ENCODE data around the gene HYLS1. TPM values are rescaled to one million over a fixed set of nuclear protein-coding genes. Genes with fewer than 3 reads are reported as not detected.

Gene HYLS1
- polyA plus RNA-seq, 2 of the 4 experiments (the other 2 are of a cell fraction) = 14.9 to 18.7 TPM

DNA sequence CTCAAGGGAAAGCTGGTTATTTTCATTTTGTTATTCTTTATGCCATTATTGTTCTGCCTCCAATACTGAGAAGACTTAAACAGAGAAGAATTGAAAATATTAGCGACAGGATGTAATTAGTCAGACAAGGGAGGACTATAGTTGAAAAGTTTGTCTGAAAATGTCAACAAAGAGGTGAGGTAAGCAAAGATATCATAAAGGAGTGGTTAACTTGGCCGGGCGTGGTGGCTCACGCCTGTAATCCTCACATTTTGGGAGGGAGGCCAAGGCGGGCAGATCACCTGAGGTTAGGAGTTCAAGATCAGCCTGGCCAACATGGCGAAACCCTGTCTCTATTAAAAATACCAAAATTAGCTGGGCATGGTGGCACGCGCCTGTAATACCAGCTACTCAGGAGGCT lies 4.1 kb upstream of the HYLS1 start:
- H3K4me2 ChIP-seq = no peak overlapping the region
- H3K4me1 ChIP-seq = peaks cover 5% of the 10 kb centered on the region; the same call in 1 of the 3 replicates
- DNase-seq (ENCODE audit: low read depth in 1 of 2, low spot score in 1 of 2) = no peak
- no peak overlapping the region for H3K4me3 ChIP-seq
- WGBS (ENCODE audit: missing lambda C conversion rate) = 63% methylated on average over 8 of the region's 8 CpGs
- ChIA-PET POLR2A (no interaction called here), CTCF (no interaction called here)
- no peak overlapping the region for H3K27ac ChIP-seq
- ATAC-seq = no peak
- TF ChIP-seq CHD2 (IDR thresholded peaks at IDR 0.05; ENCODE audit: low read length, partially characterized antibody) (no peak), HDAC2 (IDR thresholded peaks at IDR 0.05) (no peak), JUNB (IDR thresholded peaks at IDR 0.05) (no peak), ZC3H11A (IDR thresholded peaks at IDR 0.05) (no peak), NPAS2 (CRISPR knock-in tag; IDR thresholded peaks at IDR 0.05; ENCODE audit: borderline replicate concordance) (no peak), HOXA7 (CRISPR knock-in tag; IDR thresholded peaks at IDR 0.05) (no peak), JUN (IDR thresholded peaks at IDR 0.05) (no peak), ZFP36 (IDR thresholded peaks at IDR 0.05; ENCODE audit: borderline replicate concordance, partially characterized antibody) (no peak), TFCP2L1 (CRISPR knock-in tag; IDR thresholded peaks at IDR 0.05) (no peak), SMC3 (IDR thresholded peaks at IDR 0.05) (no peak)
- TF ChIP-seq, protein P1, sequence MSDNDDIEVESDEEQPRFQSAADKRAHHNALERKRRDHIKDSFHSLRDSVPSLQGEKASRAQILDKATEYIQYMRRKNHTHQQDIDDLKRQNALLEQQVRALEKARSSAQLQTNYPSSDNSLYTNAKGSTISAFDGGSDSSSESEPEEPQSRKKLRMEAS (IDR thresholded peaks at IDR 0.05) = no peak
- TF ChIP-seq, protein P2, sequence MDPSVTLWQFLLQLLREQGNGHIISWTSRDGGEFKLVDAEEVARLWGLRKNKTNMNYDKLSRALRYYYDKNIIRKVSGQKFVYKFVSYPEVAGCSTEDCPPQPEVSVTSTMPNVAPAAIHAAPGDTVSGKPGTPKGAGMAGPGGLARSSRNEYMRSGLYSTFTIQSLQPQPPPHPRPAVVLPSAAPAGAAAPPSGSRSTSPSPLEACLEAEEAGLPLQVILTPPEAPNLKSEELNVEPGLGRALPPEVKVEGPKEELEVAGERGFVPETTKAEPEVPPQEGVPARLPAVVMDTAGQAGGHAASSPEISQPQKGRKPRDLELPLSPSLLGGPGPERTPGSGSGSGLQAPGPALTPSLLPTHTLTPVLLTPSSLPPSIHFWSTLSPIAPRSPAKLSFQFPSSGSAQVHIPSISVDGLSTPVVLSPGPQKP (IDR thresholded peaks at IDR 0.05; ENCODE audit: low read depth, low read length) = no peak
- no peak for FAIRE-seq
- H3K9me3 ChIP-seq = no peaks in the 10 kb centered on the region

DNA sequence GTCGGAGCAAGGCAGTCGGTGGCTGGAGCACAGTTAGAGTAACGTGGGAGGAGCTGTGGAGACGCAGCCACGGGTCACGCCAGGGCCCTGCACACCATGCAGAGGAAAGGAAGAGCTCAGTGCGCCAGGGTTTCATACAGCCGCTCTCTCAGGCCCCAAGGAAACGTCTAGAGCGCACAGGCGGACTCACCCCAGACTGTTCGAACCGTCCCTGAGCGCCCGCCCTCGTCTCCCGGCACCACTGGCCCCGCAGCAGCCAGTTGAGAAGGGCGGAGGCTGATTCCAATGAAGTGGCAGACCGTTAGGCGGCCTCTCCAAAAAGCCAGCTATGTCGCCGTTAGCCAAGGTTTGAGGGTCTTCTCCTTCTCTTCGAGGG lies 483 bp upstream of the HYLS1 start:
- no peak for FAIRE-seq
- TF ChIP-seq HOXB5 (CRISPR knock-in tag; IDR thresholded peaks at IDR 0.05) = peak; percentile 76
- TF ChIP-seq GATA3 (IDR thresholded peaks at IDR 0.05; ENCODE audit: borderline replicate concordance) = 0 out of 2 replicates have a peak, but pooled peaks have one; percentile 27
- peak; percentile 50; the same call in 1 of the 2 replicates for TF ChIP-seq HOXB13 (CRISPR knock-in tag; IDR thresholded peaks at IDR 0.05; ENCODE audit: low read depth)
- TF ChIP-seq TFCP2L1 (CRISPR knock-in tag; IDR thresholded peaks at IDR 0.05) = no peak
- peak; percentile 53; the same call in 1 of the 2 replicates for TF ChIP-seq RNF2 (IDR thresholded peaks at IDR 0.05; ENCODE audit: borderline replicate concordance, low read depth)
- TF ChIP-seq RFX5 (IDR thresholded peaks at IDR 0.05) = 0 out of 2 replicates have a peak, but pooled peaks have one; percentile 11
- TF ChIP-seq CHD2 (IDR thresholded peaks at IDR 0.05; ENCODE audit: low read length, partially characterized antibody) = no peak
- TF ChIP-seq EHF (CRISPR knock-in tag; IDR thresholded peaks at IDR 0.05) = 0 out of 2 replicates have a peak, but pooled peaks have one; percentile 18
- ChIA-PET CTCF (no interaction called here), POLR2A (interaction anchor here (0.6 to 2.1 kb wide), 12 partner anchors 12 to 744 kb away, joined by 3 to 21 read pairs (median 4); partner anchors contain the start of genes EI24, PUS3 and STT3A)
- no peaks in the 10 kb centered on the region for H3K9me3 ChIP-seq
- peak overlapping the region; percentile 95 to 99 for H3K27ac ChIP-seq
- peak in 1 of 2 experiments; percentile 67 for DNase-seq (ENCODE audit: low read depth in 1 of 2, low spot score in 1 of 2)
- peak overlapping the region; percentile 79 for H3K4me3 ChIP-seq
- H3K4me1 ChIP-seq = peaks cover 26% of the 10 kb centered on the region
- peak overlapping the region; percentile 86 for H3K4me2 ChIP-seq
- WGBS (ENCODE audit: missing lambda C conversion rate) = 5% methylated on average over 8 of the region's 24 CpGs
- peak; percentile 73 to 80 for ATAC-seq

DNA sequence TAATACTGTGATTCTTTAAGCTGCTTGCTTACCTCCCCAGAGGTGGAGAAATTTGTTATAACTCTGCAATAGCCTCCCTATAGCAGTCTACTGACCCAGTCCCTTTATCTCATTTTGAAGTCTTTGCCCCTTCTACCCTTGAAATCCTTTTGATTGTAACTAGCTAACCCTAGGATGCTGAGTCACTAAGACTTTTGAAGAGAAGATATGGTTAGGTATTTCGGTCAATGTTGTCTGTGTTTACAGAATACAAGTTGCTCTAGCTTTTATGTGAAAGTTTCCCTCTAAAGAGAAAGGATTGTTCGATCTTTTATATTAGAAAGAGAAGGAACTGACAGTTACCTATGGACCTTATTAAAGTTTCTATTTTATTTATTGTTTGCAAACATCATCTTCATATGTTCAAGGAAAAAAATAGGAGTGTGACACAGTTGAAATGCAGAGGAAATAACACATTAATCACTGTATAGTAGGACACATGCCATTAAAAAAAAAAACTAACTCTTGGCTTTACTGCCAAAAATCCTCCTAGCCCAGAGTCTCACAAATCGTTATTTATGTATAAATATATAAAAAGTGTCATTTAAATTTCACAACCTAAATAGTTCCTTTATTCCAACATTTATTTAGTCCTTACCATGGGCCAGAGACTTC lies 3.1 kb downstream of the HYLS1 start:
- TF ChIP-seq CHD2 (IDR thresholded peaks at IDR 0.05; ENCODE audit: low read length, partially characterized antibody) = no peak
- no peak for TF ChIP-seq SMC3 (IDR thresholded peaks at IDR 0.05)
- TF ChIP-seq TP53 (CRISPR knock-in tag; IDR thresholded peaks at IDR 0.05) = no peak
- peak; percentile 21 for TF ChIP-seq MAFK (IDR thresholded peaks at IDR 0.05; ENCODE audit: partially characterized antibody)
- no peak for TF ChIP-seq NPAS2 (CRISPR knock-in tag; IDR thresholded peaks at IDR 0.05; ENCODE audit: borderline replicate concordance)
- DNase-seq (ENCODE audit: low read depth in 1 of 2, low spot score in 1 of 2) (no peak), FAIRE-seq (no peak), ATAC-seq (no peak)
- Histone ChIP-seq H3K4me2 (peak overlapping the region; percentile 86), H3K27ac (peak overlapping the region; percentile 67 to 78), H3K9me3 (no peaks in the 10 kb centered on the region), H3K4me1 (peaks cover 49% of the 10 kb centered on the region), H3K4me3 (peak overlapping the region; percentile 28)
- POLR2A ChIA-PET = interaction anchor here (0.5 kb wide), 1 partner anchor 96 kb away, joined by 3 read pairs; no protein-coding TSS in a partner anchor
- CTCF ChIA-PET = interaction anchor here (1.8 kb wide), 1 partner anchor 9 kb away, joined by 4 read pairs; no protein-coding TSS in a partner anchor
- 5% methylated on average over 3 of the region's 3 CpGs for WGBS (ENCODE audit: missing lambda C conversion rate)
